Liver (tissue), 9 donors: ENCODE data around the gene UBE3B. TPM values are rescaled to one million over a fixed set of nuclear protein-coding genes. Genes with fewer than 3 reads are reported as not detected.
A peak's percentile ranks its signal among the peaks of the same experiment; 100 is the strongest.

ENCODE experiments used
- DNase-seq: peaks from one replicate; pipeline ENCODE4 v3.0.0-alpha.2; 2017; ENCODE audit warnings: low spot score
- H3K27ac ChIP-seq, 2 donors: one replicate each; pipeline ENCODE4 v1.7.0; 2013; ENCODE audit warnings: inconsistent platforms in 2 of 2, low read length in 2 of 2, control low read depth in 1 of 2, low read depth in 1 of 2, mild to moderate bottlenecking in 1 of 2
- H3K27me3 ChIP-seq, 4 donors: one replicate each; pipeline versions ENCODE4 v1.6.1 to v1.7.0; 2013; ENCODE audit warnings: low read length in 3 of 4, inconsistent platforms in 1 of 4, mild to moderate bottlenecking in 1 of 4, moderate library complexity in 1 of 4; ENCODE audit not compliant: control insufficient read depth in 4 of 4, insufficient read depth in 4 of 4
- H3K36me3 ChIP-seq, 4 donors: one replicate each; pipeline versions ENCODE4 v1.6.1 to v1.7.0; 2013; ENCODE audit warnings: low read length in 3 of 4, mild to moderate bottlenecking in 3 of 4, low read depth in 1 of 4, moderate library complexity in 1 of 4; ENCODE audit not compliant: control insufficient read depth in 4 of 4, insufficient read depth in 3 of 4
- H3K4me1 ChIP-seq, 4 donors: one replicate each; pipeline versions ENCODE4 v1.6.1 to v1.7.0; 2013; ENCODE audit warnings: low read length in 3 of 4, mild to moderate bottlenecking in 3 of 4, moderate library complexity in 1 of 4; ENCODE audit not compliant: control insufficient read depth in 4 of 4, insufficient read depth in 4 of 4
- H3K4me3 ChIP-seq, 3 donors: one replicate each; pipeline versions ENCODE4 v1.6.1 to v1.7.0; 2013; ENCODE audit warnings: low read length in 3 of 3, control low read depth in 1 of 3, low read depth in 1 of 3, mild to moderate bottlenecking in 1 of 3
- H3K9ac ChIP-seq, 2 donors: one replicate each; pipeline ENCODE4 v1.7.0; 2013; ENCODE audit warnings: low read length in 2 of 2, mild to moderate bottlenecking in 2 of 2, moderate library complexity in 2 of 2, control low read depth in 1 of 2, low read depth in 1 of 2
- H3K9me3 ChIP-seq, 4 donors: one replicate each; pipeline versions ENCODE4 v1.6.1 to v1.7.0; 2013; ENCODE audit warnings: low read length in 3 of 4; ENCODE audit not compliant: control insufficient read depth in 4 of 4
- FOXA1 ChIP-seq: IDR thresholded peaks from 2 replicates; pipeline ENCODE4 v1.6.1; 2016; ENCODE audit warnings: antibody characterized with exemption
- FOXA2 ChIP-seq: IDR thresholded peaks from 2 replicates; pipeline ENCODE4 v1.6.1; 2016; ENCODE audit warnings: antibody characterized with exemption
- GABPA ChIP-seq, 2 donors: IDR thresholded peaks in 1 of 2; conservative IDR thresholded peaks in 1 of 2; 2 replicates each; pipeline ENCODE4 v1.6.1; 2016; ENCODE audit warnings: antibody characterized with exemption in 2 of 2, mild to moderate bottlenecking in 1 of 2, moderate library complexity in 1 of 2
- HNF4A ChIP-seq, 2 donors: conservative IDR thresholded peaks; 2 replicates each; pipeline ENCODE4 v1.6.1; 2016; ENCODE audit warnings: antibody characterized with exemption in 2 of 2, mild to moderate bottlenecking in 2 of 2
- RAD21 ChIP-seq, 2 donors: IDR thresholded peaks; 2 replicates each; pipeline ENCODE4 v1.6.1; 2016; ENCODE audit warnings: antibody characterized with exemption in 2 of 2, mild to moderate bottlenecking in 2 of 2
- SP1 ChIP-seq: IDR thresholded peaks from 2 replicates; pipeline ENCODE4 v1.6.1; 2018; ENCODE audit warnings: antibody characterized with exemption, mild to moderate bottlenecking
- YY1 ChIP-seq: IDR thresholded peaks from 2 replicates; pipeline ENCODE4 v1.6.1; 2016; ENCODE audit warnings: antibody characterized with exemption, mild to moderate bottlenecking
- ZBTB33 ChIP-seq: IDR thresholded peaks from 2 replicates; pipeline ENCODE4 v1.6.1; 2016; ENCODE audit warnings: antibody characterized with exemption
- WGBS: extraction: QIAGEN DNeasy Blood & Tissue Kit; methylation state at CpG from one replicate; pipeline ENCODE4 v1.1.7; 2013; 5-methylcytosine and 5-hydroxymethylcytosine counted together
- polyA plus RNA-seq, 2 donors: library from polyadenylated mRNA; stranded (reverse) in 1 of 2; unstranded in 1 of 2; fragments of 200-250 nt in 1 of 2; fragments of >200 nt in 1 of 2; fragmentation: Nextera tagmentation in 1 of 2; extraction: Ambion mirVana in 1 of 2; gene quantifications; one replicate each; pipeline versions ENCODE4 v1.2.1 to v1.2.3, GENCODE V29; 2013 to 2015
- total RNA-seq, 2 donors: library from RNA; depleted of rRNA; stranded (reverse); fragments of >200 nt; gene quantifications; one replicate each; pipeline ENCODE4 v1.2.3, GENCODE V29; 2014
- TF ChIP-seq, protein P1 (sequence below): IDR thresholded peaks from 2 replicates; pipeline ENCODE4 v1.6.1; 2016; ENCODE audit warnings: antibody characterized with exemption, mild to moderate bottlenecking
- donor health status: healthy.
- donor health status: healthy.
- donor health status: healthy.
- donor health status: healthy.
- donor health status: healthy.

Gene UBE3B
- total and polyA plus RNA-seq, 4 donors, result 9.3 to 43.4 (median 24.1) TPM

DNA sequence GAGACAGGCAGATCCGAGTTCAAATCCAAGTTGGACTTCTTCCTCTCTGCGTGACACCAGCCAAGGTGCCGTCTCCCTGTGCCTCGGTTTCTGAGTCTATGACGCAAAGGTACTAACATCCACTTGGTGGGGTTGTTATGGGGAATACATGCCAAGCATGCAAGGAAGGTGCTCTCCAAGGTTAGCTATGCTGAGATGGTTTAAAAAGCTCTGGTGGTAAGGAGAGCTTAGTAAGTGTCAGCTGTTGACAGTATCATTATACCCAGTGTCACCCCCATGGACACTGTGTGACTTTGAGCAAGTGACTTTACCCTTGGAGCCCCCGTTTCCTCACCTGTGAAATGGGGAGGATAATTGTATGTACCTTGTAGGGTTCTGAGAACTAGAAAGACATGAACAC lies 73.7 kb downstream of the UBE3B start:
- Histone ChIP-seq H3K4me1 (peaks cover 0 to 30% (median 22%) of the 10 kb centered on the region in 4 donors), H3K27me3 (peaks cover 0 to 4% (median 0%) of the 10 kb centered on the region in 4 donors), H3K9ac (no peak overlapping the region), H3K4me3 (no peak overlapping the region), H3K36me3 (no peaks in the 10 kb centered on the region), H3K9me3 (no peaks in the 10 kb centered on the region), H3K27ac (no peak overlapping the region)
- 89% methylated on average over 6 of the region's 6 CpGs for WGBS
- DNase-seq, result no peak
- no peak for TF ChIP-seq GABPA (IDR thresholded peaks at IDR 0.05 in 1 of 2, conservative IDR thresholded peaks at IDR 0.05 in 1 of 2)

DNA sequence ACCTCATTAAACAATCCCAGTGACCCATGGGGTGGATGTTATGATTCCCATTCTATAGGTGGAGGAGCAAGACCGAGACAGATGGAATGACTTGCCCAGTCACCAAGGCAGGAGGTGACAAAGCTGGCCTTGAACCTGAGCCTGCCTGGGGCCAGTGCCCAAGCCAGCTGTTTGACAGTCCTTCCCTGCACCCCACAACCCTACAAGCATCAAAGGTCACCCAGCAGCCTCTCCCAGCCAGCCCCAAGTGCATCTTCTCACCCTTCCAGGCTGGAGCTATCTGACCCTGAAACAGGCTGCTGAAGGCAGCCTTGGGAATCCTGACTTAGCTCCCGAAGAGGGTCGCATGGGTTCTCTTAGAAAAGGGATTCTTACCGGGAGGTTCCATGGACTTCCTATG lies 75.5 kb downstream of the UBE3B start:
- no peaks in the 10 kb centered on the region for H3K27me3 ChIP-seq
- DNase-seq, result no peak
- WGBS, result 67% methylated on average over 4 of the region's 4 CpGs

DNA sequence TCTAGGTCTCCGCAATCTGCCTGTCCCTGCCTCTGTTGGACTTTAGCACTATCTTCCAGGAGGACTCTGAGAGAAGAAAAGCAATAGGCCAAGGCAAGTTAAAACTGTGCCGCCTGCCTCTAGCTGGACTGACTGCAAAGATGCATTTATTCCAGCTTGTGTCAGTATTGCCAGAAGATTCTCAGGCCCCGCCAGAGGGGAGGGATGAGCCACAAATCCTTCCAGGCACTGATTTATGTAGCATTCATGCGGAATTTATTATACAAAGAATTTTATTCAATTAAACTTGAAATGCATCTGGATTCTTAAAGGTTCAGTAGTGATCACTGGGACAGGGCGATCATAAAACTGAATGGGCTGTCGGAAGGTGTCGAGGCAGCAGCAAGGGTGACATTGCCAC lies 76.0 kb downstream of the UBE3B start:
- Histone ChIP-seq H3K27me3 (no peaks in the 10 kb centered on the region), H3K36me3 (no peaks in the 10 kb centered on the region), H3K9me3 (no peaks in the 10 kb centered on the region), H3K4me1 (peaks cover 2 to 53% (median 42%) of the 10 kb centered on the region in 4 donors), H3K9ac (no peak overlapping the region), H3K27ac (no peak overlapping the region), H3K4me3 (no peak overlapping the region)
- WGBS, result 81% methylated on average over 7 of the region's 7 CpGs
- TF ChIP-seq YY1, result no peak
- no peak for TF ChIP-seq ZBTB33
- TF ChIP-seq FOXA1, result no peak
- TF ChIP-seq GABPA (IDR thresholded peaks at IDR 0.05 in 1 of 2, conservative IDR thresholded peaks at IDR 0.05 in 1 of 2), result no peak
- TF ChIP-seq SP1, result no peak
- TF ChIP-seq, protein P1, sequence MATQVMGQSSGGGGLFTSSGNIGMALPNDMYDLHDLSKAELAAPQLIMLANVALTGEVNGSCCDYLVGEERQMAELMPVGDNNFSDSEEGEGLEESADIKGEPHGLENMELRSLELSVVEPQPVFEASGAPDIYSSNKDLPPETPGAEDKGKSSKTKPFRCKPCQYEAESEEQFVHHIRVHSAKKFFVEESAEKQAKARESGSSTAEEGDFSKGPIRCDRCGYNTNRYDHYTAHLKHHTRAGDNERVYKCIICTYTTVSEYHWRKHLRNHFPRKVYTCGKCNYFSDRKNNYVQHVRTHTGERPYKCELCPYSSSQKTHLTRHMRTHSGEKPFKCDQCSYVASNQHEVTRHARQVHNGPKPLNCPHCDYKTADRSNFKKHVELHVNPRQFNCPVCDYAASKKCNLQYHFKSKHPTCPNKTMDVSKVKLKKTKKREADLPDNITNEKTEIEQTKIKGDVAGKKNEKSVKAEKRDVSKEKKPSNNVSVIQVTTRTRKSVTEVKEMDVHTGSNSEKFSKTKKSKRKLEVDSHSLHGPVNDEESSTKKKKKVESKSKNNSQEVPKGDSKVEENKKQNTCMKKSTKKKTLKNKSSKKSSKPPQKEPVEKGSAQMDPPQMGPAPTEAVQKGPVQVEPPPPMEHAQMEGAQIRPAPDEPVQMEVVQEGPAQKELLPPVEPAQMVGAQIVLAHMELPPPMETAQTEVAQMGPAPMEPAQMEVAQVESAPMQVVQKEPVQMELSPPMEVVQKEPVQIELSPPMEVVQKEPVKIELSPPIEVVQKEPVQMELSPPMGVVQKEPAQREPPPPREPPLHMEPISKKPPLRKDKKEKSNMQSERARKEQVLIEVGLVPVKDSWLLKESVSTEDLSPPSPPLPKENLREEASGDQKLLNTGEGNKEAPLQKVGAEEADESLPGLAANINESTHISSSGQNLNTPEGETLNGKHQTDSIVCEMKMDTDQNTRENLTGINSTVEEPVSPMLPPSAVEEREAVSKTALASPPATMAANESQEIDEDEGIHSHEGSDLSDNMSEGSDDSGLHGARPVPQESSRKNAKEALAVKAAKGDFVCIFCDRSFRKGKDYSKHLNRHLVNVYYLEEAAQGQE, result no peak
- TF ChIP-seq HNF4A (conservative IDR thresholded peaks at IDR 0.05), result peak in 1 of 2 donors; percentile 15
- TF ChIP-seq FOXA2, result no peak
- no peak for DNase-seq

More for the DNA sequence above, 75.5 kb downstream of the UBE3B start:
- Histone ChIP-seq H3K36me3 (no peaks in the 10 kb centered on the region), H3K9ac (no peak overlapping the region), H3K9me3 (no peaks in the 10 kb centered on the region), H3K4me3 (no peak overlapping the region), H3K27ac (no peak overlapping the region), H3K4me1 (peaks cover 0 to 48% (median 39%) of the 10 kb centered on the region in 4 donors)
- TF ChIP-seq RAD21 (IDR thresholded peaks at IDR 0.05) (no peak), HNF4A (conservative IDR thresholded peaks at IDR 0.05) (peak in 1 of 2 donors; percentile 25)
